ENCODE measurements around the gene NKIRAS1.

GRCh38 chr3:23934253-23934652, 17.5 kb upstream of the NKIRAS1 start:
- TF ChIP-seq FOXA1 (IDR thresholded peaks at IDR 0.05) (no peak), ELF4 (IDR thresholded peaks at IDR 0.05) (no peak), FOXM1 (IDR thresholded peaks at IDR 0.05; ENCODE audit: borderline replicate concordance) (no peak), PKNOX1 (IDR thresholded peaks at IDR 0.05) (no peak), LEF1 (IDR thresholded peaks at IDR 0.05; ENCODE audit: borderline replicate concordance) (no peak)

All from HEK293T (cell line).